HFFc6 (cell line): ENCODE results near the gene IARS1. TPM values are rescaled to one million over a fixed set of nuclear protein-coding genes. Genes with fewer than 3 reads are reported as not detected.

ENCODE experiments used
- DNase-seq: peaks from one replicate; pipeline ENCODE4 v3.0.0-alpha.2; 2018
- H3K27ac Mint-ChIP-seq: 2 replicates; pipeline ENCODE4 v1.8.0; 2020; ENCODE audit warnings: mild to moderate bottlenecking, mixed read lengths
- H3K27me3 Mint-ChIP-seq: 2 replicates; pipeline ENCODE4 v1.8.0; 2021; ENCODE audit warnings: mild to moderate bottlenecking, moderate library complexity, mixed read lengths; ENCODE audit not compliant: insufficient read depth
- H3K36me3 Mint-ChIP-seq: 2 replicates; pipeline ENCODE4 v1.8.0; 2021; ENCODE audit warnings: low read depth, mixed read lengths
- H3K4me1 Mint-ChIP-seq: 2 replicates; pipeline ENCODE4 v1.8.0; 2020; ENCODE audit warnings: low read depth, mixed read lengths
- H3K4me3 Mint-ChIP-seq: 2 replicates; pipeline ENCODE4 v1.8.0; 2020; ENCODE audit warnings: mild to moderate bottlenecking, moderate library complexity, mixed read lengths
- H3K9me3 Mint-ChIP-seq: 2 replicates; pipeline ENCODE4 v1.8.0; 2020; ENCODE audit warnings: mild to moderate bottlenecking, mixed read lengths
- total RNA-seq, 6 experiments: library from RNA; stranded (reverse); fragmentation: NEBNext Ultra II Directional; extraction: Animal tissue kit (Norgen Biotek cat#: 25700); gene quantifications; 2 replicates in 1 of 6; 3 replicates in 5 of 6; pipeline ENCODE4 v1.2.3, GENCODE V29; 2021
- TF ChIP-seq, protein P1 (sequence below): fragments of 200-600 bp; sonication (generic); IDR thresholded peaks from 2 replicates; pipeline ENCODE4 v1.5.0; 2021; ENCODE audit warnings: antibody characterized with exemption, mild to moderate bottlenecking

IARS1 gene
- total RNA-seq, 6 experiments from 2014 or later = 155 to 179 (median 171) TPM

DNA sequence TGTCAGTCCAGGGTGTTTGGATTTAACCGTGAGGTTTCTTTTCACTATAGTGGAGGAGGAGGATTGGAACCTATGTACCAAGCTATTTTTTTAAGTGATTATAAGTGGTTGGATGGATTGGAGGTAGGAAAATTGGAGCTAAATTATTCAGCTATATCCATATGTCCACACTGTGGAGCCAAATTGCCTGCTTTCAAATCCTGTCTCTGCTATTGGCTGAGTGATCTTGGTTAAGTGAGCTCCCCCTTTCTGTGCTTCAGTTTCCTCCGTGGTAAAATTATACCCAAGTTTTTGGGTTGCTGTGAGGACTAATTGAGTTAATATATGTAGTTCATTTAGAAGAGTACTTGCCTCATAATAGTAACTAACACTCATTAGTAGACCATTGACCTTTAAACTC lies 34.7 kb upstream of the IARS1 start:
- no peaks in the 10 kb centered on the region for H3K36me3 Mint-ChIP-seq
- H3K4me1 Mint-ChIP-seq = peaks cover 34% of the 10 kb centered on the region
- H3K4me3 Mint-ChIP-seq = no peak overlapping the region
- H3K27ac Mint-ChIP-seq = no peak overlapping the region
- TF ChIP-seq, protein P1, sequence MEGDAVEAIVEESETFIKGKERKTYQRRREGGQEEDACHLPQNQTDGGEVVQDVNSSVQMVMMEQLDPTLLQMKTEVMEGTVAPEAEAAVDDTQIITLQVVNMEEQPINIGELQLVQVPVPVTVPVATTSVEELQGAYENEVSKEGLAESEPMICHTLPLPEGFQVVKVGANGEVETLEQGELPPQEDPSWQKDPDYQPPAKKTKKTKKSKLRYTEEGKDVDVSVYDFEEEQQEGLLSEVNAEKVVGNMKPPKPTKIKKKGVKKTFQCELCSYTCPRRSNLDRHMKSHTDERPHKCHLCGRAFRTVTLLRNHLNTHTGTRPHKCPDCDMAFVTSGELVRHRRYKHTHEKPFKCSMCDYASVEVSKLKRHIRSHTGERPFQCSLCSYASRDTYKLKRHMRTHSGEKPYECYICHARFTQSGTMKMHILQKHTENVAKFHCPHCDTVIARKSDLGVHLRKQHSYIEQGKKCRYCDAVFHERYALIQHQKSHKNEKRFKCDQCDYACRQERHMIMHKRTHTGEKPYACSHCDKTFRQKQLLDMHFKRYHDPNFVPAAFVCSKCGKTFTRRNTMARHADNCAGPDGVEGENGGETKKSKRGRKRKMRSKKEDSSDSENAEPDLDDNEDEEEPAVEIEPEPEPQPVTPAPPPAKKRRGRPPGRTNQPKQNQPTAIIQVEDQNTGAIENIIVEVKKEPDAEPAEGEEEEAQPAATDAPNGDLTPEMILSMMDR = peak; percentile 69
- no peaks in the 10 kb centered on the region for H3K27me3 Mint-ChIP-seq
- DNase-seq = peak; percentile 74
- no peaks in the 10 kb centered on the region for H3K9me3 Mint-ChIP-seq

DNA sequence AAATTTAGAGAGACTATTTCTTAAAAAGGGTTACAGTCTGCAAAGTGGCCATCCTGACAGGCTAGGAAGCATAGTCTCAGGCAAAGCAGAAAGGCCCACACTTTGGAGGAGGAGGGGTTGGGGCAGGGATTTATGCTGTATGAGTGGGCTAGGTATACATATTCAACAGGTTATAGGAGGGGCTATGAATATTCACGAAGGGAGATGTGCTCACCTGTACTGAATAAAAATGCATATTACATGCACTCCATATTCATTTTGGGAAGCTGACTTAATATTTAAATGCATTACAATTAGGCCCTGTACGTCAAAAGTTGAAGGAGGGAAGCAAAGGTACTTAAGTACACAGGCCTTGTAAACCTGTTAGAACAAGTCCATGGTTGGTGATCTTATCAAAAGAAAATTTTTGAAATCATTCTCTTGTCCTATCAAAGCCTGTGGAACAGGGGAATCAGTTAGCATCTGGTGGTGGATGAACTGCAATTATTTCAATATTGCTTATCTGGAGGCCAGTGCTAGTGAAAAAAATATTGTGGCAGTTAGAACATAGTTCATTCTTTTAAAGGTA lies 33.9 kb upstream of the IARS1 start:
- Mint-ChIP-seq H3K9me3 (no peaks in the 10 kb centered on the region), H3K27me3 (no peaks in the 10 kb centered on the region), H3K4me3 (peak overlapping the region; percentile 95; the same call in 1 of the 2 replicates), H3K27ac (no peak overlapping the region), H3K36me3 (no peaks in the 10 kb centered on the region; the same call in 1 of the 2 replicates), H3K4me1 (peaks cover 28% of the 10 kb centered on the region)
- TF ChIP-seq, protein P1 = no peak
- no peak for DNase-seq

DNA sequence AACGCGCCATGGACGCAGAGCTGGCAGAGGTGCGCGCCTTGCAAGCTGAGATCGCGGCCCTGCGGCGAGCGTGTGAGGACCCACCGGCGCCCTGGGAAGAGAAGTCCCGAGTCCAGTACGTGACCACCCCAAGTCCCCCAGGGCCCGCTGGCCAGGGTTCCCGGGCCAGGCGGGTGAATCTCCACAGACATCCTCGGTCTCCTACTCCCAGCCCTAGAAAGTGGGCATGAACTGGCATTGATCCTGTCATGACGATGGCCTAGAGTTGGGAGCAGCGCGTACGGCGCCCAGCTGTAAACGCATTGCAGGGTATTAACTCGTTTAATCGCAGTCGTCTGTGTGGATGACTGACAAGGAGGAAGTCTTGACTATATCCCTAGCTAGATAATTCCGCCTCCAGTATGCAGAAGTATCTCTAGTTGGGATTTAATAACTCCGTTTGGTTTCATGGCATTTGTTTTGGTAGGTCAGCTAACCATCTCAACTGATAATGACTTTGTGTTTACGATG lies 32.5 kb upstream of the IARS1 start:
- DNase-seq = no peak
- peaks cover 28% of the 10 kb centered on the region for H3K4me1 Mint-ChIP-seq
- no peaks in the 10 kb centered on the region for H3K9me3 Mint-ChIP-seq
- no peaks in the 10 kb centered on the region; the same call in 1 of the 2 replicates for H3K36me3 Mint-ChIP-seq
- TF ChIP-seq, protein P1 = no peak
- H3K27ac Mint-ChIP-seq = peak overlapping the region; percentile 99
- H3K27me3 Mint-ChIP-seq = no peaks in the 10 kb centered on the region
- peak overlapping the region; percentile 95 for H3K4me3 Mint-ChIP-seq

DNA sequence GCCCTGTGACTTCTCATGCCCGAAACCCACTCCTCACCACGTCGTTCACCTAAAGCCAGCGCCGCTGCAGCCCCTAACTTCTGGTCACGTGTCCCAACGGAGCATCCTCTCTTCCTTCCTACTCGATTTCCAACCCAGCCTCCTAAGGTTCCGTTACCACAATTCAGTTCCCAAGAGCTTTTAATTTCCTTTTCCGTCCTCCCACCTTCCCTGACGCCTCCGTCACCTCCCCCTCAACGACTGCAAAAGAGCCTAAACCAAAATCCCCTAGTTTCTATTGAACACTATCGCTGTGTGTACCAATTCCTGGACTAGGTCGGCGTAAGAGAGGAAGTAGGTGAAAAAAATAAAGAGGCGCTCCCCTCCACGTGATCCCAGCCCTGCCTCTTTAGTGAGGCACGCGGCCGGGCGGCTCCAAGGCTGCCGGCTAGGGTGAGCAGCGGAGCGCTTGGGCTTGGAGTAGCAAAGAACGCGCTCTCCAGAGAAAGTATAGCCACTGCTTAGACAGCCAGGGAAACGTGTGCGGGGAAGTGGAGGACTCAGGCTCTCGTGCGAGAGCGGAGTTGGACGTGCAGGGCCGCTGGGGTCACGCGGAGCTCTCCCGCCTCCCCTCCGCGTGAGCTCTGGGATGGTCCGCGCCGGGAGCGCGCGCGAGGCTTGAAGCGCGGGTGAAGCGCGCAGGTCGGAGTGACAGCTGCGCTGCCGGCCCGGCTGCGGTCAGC lies 31.9 kb upstream of the IARS1 start, which contains the start of the genes CENPP and NOL8:
Gene CENPP, plus strand, starts transcription at position 685 of the 722 bp plus-strand sequence.
Gene NOL8, minus strand, starts transcription at position 82 of the 722 bp plus-strand sequence. CDS start 1,189 bp downstream, outside the sequence.
- TF ChIP-seq, protein P1 = no peak

DNA sequence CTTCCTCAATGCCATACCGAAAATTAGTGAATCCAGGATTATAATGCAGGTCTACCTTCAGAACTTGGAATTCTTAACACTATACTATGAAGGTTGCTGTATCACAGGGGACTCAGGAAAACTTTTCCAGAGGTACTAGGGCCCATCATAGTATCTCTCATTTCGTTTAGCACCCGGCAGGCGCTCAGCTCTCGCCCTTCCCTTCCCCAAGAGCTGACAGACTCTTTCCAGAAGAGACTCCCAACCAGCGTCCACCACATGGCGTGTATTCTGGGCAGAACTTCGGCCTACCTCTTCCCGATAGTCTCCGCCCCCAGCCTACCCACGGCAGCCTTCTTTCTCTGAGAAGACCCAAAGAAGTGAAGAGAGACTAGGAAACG lies 31.4 kb upstream of the IARS1 start:
- Mint-ChIP-seq H3K9me3 (no peaks in the 10 kb centered on the region), H3K4me1 (peaks cover 28% of the 10 kb centered on the region), H3K4me3 (peak overlapping the region; percentile 95), H3K27ac (peak overlapping the region; percentile 99), H3K36me3 (peaks cover 4% of the 10 kb centered on the region), H3K27me3 (no peaks in the 10 kb centered on the region)
- TF ChIP-seq, protein P1 = no peak
- DNase-seq = peak; percentile 4

More for the DNA sequence above, 31.9 kb upstream of the IARS1 start, which contains the start of the genes CENPP and NOL8:
- DNase-seq = peak; percentile 83
- H3K27ac Mint-ChIP-seq = peak within 1 kb of the TSS; percentile 99
- H3K27me3 Mint-ChIP-seq = no peaks in the 10 kb centered on the region
- H3K9me3 Mint-ChIP-seq = no peaks in the 10 kb centered on the region
- no peaks in the 10 kb centered on the region; the same call in 1 of the 2 replicates for H3K36me3 Mint-ChIP-seq
- peaks cover 28% of the 10 kb centered on the region for H3K4me1 Mint-ChIP-seq
- peak within 1 kb of the TSS; percentile 95 for H3K4me3 Mint-ChIP-seq
